GM21786 (cell line): ENCODE data around the gene MLLT6.
"Not testable (repeated sequence)": the region's sequence is repeated elsewhere in the genome, so short reads cannot be mapped to it uniquely, and the experiment has no call there.

Experiments
- ATAC-seq: cut with Tn5 transposase; IDR thresholded peaks from one replicate; pipeline ENCODE4 v1.9.1; 2021; ENCODE audit not compliant: unreplicated experiment

The MLLT6 gene

GRCh38 chr17:38725066-38725465, 20.0 kb downstream of the MLLT6 start:
- ATAC-seq, result no peak

GRCh38 chr17:38726145-38726544, 21.1 kb downstream of the MLLT6 start:
- not testable (repeated sequence) for ATAC-seq

GRCh38 chr17:38727736-38728135, 22.7 kb downstream of the MLLT6 start:
- ATAC-seq, result no peak

- no peak for ATAC-seq
Measured at GRCh38 chr17:38728290-38728831, 23.3 kb downstream of the MLLT6 start.

- no peak for ATAC-seq
Measured at GRCh38 chr17:38729368-38729885, 24.4 kb downstream of the MLLT6 start.

GRCh38 chr17:38729886-38730525, 24.9 kb downstream of the MLLT6 start, which contains the start of gene CISD3:
TSS of gene CISD3 (plus strand) at chr17:38730341. CDS start at chr17:38730359, 18 bp downstream.
- ATAC-seq, result peak; percentile 62

- ATAC-seq, result no peak
Measured at GRCh38 chr17:38730526-38731379, 25.7 kb downstream of the MLLT6 start.

- ATAC-seq, result no peak
Measured at GRCh38 chr17:38731526-38732294, 26.6 kb downstream of the MLLT6 start.

GRCh38 chr17:38732376-38733281, 27.6 kb downstream of the MLLT6 start:
- no peak for ATAC-seq

GRCh38 chr17:38733282-38733981, 28.4 kb downstream of the MLLT6 start:
- ATAC-seq, result no peak

- ATAC-seq, result no peak
Measured at GRCh38 chr17:38733982-38734973, 29.2 kb downstream of the MLLT6 start.

GRCh38 chr17:38735161-38735997, 30.3 kb downstream of the MLLT6 start:
- ATAC-seq, result no peak

GRCh38 chr17:38738007-38738662, 33.1 kb downstream of the MLLT6 start:
- ATAC-seq, result no peak

GRCh38 chr17:38738686-38739085, 33.6 kb downstream of the MLLT6 start:
- no peak for ATAC-seq

GRCh38 chr17:38739305-38739704, 34.2 kb downstream of the MLLT6 start:
- no peak for ATAC-seq

GRCh38 chr17:38740044-38740443, 35.0 kb downstream of the MLLT6 start:
- ATAC-seq, result no peak

GRCh38 chr17:38740806-38741205, 35.7 kb downstream of the MLLT6 start:
- ATAC-seq, result no peak
